Measurements from ENCODE around the gene GDAP1L1. TPM values are rescaled to one million over a fixed set of nuclear protein-coding genes. Genes with fewer than 3 reads are reported as not detected.
"Not testable (repeated sequence)": the region's sequence is repeated elsewhere in the genome, so short reads cannot be mapped to it uniquely, and the experiment has no call there.

Gene GDAP1L1
- total RNA-seq, 1 donor from 2014 or later = not detected

- no peaks in the 10 kb centered on the region for H3K4me1 ChIP-seq
- no peak overlapping the region for H3K27ac ChIP-seq
- intact Hi-C loops (cut with DNase I) = no loop called here
- H3K4me3 ChIP-seq = no peak overlapping the region
- no peaks in the 10 kb centered on the region for H3K9me3 ChIP-seq
- no peaks in the 10 kb centered on the region for H3K27me3 ChIP-seq
- no peak for TF ChIP-seq POLR2A (IDR thresholded peaks at IDR 0.05)
- TF ChIP-seq POLR2AphosphoS5 (IDR thresholded peaks at IDR 0.05; ENCODE audit: insufficient read depth in 1 of 2, low read depth in 1 of 2) = no peak
- TF ChIP-seq CTCF (IDR thresholded peaks at IDR 0.05) = no peak
- H3K36me3 ChIP-seq = no peaks in the 10 kb centered on the region
- no peak for DNase-seq (ENCODE audit: extremely low spot score in 2 of 2)
Measured at GRCh38 chr20:44231713-44232468, 15.2 kb upstream of the GDAP1L1 start.

DNA sequence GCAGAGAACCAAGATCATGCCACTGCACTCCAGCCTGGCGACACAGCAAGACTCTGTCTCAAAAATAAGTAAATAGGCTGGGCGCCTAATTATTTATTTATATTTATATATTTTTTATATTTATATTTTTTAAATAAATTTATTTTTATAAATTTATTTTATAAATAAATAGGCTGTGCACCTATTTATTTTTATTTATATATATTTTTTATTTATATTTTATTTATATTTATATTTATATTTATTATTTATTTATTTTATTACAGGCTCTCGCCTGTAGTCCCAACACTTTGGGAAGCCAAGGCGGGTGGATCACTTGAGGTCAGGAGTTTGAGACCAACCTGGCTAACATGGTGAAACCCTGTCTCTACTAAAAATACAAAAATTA lies 14.6 kb upstream of the GDAP1L1 start:
- H3K4me1 ChIP-seq; intact Hi-C loops (cut with DNase I); H3K36me3 ChIP-seq; H3K9me3 ChIP-seq; DNase-seq (ENCODE audit: extremely low spot score in 2 of 2); H3K4me3 ChIP-seq; H3K27ac ChIP-seq; H3K27me3 ChIP-seq: not testable (repeated sequence)

- Histone ChIP-seq H3K9me3 (no peaks in the 10 kb centered on the region), H3K36me3 (no peaks in the 10 kb centered on the region), H3K4me3 (no peak overlapping the region), H3K27ac (no peak overlapping the region), H3K4me1 (no peaks in the 10 kb centered on the region), H3K27me3 (no peaks in the 10 kb centered on the region)
- no peak for DNase-seq (ENCODE audit: extremely low spot score in 2 of 2)
- intact Hi-C loops (cut with DNase I) = no loop called here
- no peak for TF ChIP-seq POLR2A (IDR thresholded peaks at IDR 0.05)
- TF ChIP-seq POLR2AphosphoS5 (IDR thresholded peaks at IDR 0.05; ENCODE audit: insufficient read depth in 1 of 2, low read depth in 1 of 2) = no peak
- TF ChIP-seq CTCF (IDR thresholded peaks at IDR 0.05) = no peak
Measured at GRCh38 chr20:44233436-44234016, 13.6 kb upstream of the GDAP1L1 start.

DNA sequence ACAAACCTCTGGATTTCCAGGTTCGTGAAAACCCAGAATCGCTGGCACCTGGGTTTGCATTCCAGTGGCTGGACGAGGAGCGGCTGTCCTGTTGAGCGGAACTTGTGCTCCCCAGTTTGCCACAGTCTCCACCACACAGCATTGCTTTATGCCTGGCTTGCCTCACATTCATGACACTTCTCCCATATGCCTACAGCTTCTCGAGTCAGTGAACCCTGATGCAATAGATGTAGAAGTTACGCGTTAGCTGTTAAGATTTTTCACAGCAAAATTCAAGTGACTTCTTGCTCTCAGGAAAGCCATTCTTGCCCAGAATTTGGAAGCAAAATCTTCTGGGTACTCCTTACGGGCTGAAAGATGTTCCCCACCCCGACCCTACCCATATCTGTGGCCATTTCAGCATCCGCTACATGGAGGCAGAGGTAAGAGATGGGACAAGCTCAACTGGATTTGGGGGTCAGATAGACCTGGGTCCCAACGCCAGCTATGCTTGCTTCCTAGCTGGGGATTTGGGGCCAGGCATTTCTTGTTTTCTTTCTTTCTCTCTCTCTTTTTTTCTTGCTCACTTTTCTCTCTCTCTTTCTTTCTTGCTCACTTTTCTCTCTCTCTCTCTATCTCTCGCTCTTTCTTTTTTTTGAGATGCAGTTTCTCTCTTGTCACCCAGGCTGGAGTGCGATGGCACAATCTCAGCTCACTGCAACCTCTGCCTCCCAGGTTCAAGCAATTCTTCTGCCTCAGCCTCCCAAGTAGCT lies 12.4 kb upstream of the GDAP1L1 start:
- Histone ChIP-seq H3K36me3 (no peaks in the 10 kb centered on the region), H3K27ac (no peak overlapping the region), H3K27me3 (no peaks in the 10 kb centered on the region), H3K9me3 (no peaks in the 10 kb centered on the region), H3K4me1 (no peaks in the 10 kb centered on the region), H3K4me3 (no peak overlapping the region)
- intact Hi-C loops (cut with DNase I) = no loop called here
- no peak for TF ChIP-seq CTCF (IDR thresholded peaks at IDR 0.05)
- no peak for DNase-seq (ENCODE audit: extremely low spot score in 2 of 2)

- no peak overlapping the region for H3K4me3 ChIP-seq
- no peaks in the 10 kb centered on the region for H3K36me3 ChIP-seq
- no peaks in the 10 kb centered on the region for H3K27me3 ChIP-seq
- no peaks in the 10 kb centered on the region for H3K9me3 ChIP-seq
- TF ChIP-seq CTCF (IDR thresholded peaks at IDR 0.05) = no peak
- no peak for TF ChIP-seq POLR2AphosphoS5 (IDR thresholded peaks at IDR 0.05; ENCODE audit: insufficient read depth in 1 of 2, low read depth in 1 of 2)
- TF ChIP-seq POLR2A (IDR thresholded peaks at IDR 0.05) = no peak
- intact Hi-C loops (cut with DNase I) = no loop called here
- H3K4me1 ChIP-seq = no peaks in the 10 kb centered on the region
- no peak overlapping the region for H3K27ac ChIP-seq
- DNase-seq (ENCODE audit: extremely low spot score in 2 of 2) = no peak
Measured at GRCh38 chr20:44235702-44236101, 11.4 kb upstream of the GDAP1L1 start.

DNA sequence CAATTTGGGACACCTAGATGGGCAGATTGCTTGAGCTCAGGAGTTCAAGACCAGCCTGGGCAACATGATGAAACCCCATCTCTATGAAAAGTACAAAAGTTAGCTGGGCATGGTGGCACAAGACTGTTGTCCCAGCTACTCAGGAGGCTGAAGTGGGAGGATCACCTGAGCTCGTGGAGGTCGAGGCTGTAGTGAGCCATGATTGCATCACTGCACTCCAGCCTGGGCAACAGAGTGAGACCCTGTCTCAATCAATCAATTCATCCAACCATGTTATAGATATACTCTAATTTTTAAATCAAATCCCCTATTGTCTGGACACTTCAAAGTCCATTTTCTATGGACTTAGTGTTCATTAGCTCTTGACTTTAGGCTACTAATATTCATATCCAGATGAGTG lies 10.3 kb upstream of the GDAP1L1 start:
- H3K9me3 ChIP-seq; H3K27me3 ChIP-seq; H3K27ac ChIP-seq; H3K4me1 ChIP-seq; H3K4me3 ChIP-seq; intact Hi-C loops (cut with DNase I); DNase-seq (ENCODE audit: extremely low spot score in 2 of 2); H3K36me3 ChIP-seq: not testable (repeated sequence)

Measured in vagina (tissue), 2 donors.